Lung microvascular endothelial cell (primary cell): ENCODE measurements around the gene WRAP53. TPM values are rescaled to one million over a fixed set of nuclear protein-coding genes. Genes with fewer than 3 reads are reported as not detected.

Source experiments
- DNase-seq, 2 donors: peaks; one replicate each; pipeline versions ENCODE4 v3.0.0 to v3.0.0-alpha.2; 2010; ENCODE audit warnings: low read depth in 2 of 2
- total RNA-seq: library from RNA; depleted of rRNA; stranded (reverse); fragments of >200 nt; gene quantifications from 2 replicates; pipeline ENCODE4 v1.2.1, GENCODE V29; 2014

The WRAP53 gene
- total RNA-seq, 1 donor from 2014 or later: 6.9 TPM

GRCh38 chr17:7740481-7741001 lies 52.3 kb downstream of the WRAP53 start:
- DNase-seq: no peak

GRCh38 chr17:7742729-7743128 lies 54.5 kb downstream of the WRAP53 start:
- DNase-seq: no peak

- no peak for DNase-seq
Observed at GRCh38 chr17:7744416-7744815, 56.1 kb downstream of the WRAP53 start.

GRCh38 chr17:7745748-7746470 lies 57.6 kb downstream of the WRAP53 start:
- peak; percentile 56 to 92 for DNase-seq

GRCh38 chr17:7747635-7748071 lies 59.4 kb downstream of the WRAP53 start:
- no peak for DNase-seq

- DNase-seq: no peak
Observed at GRCh38 chr17:7748076-7748775, 59.9 kb downstream of the WRAP53 start.

- peak in 1 of 2 donors; percentile 36 for DNase-seq
Observed at GRCh38 chr17:7750321-7750821, 62.1 kb downstream of the WRAP53 start.

Other genes starting within 250 kb of the WRAP53 start
- gene FGF11, start 249.0 kb upstream of the WRAP53 start, total RNA-seq: 0.20 and 0.22 TPM in 2 replicates
- 8.1 and 9.2 TPM in 2 replicates for gene CHRNB1, start 243.4 kb upstream of the WRAP53 start, total RNA-seq
- 6.3 and 8.5 TPM in 2 replicates for gene ZBTB4, start 208.8 kb upstream of the WRAP53 start, total RNA-seq
- gene SLC35G6, start 207.0 kb upstream of the WRAP53 start, total RNA-seq: not detected in 2 replicates
- gene POLR2A, start 204.1 kb upstream of the WRAP53 start, total RNA-seq: 56.0 and 70.0 TPM in 2 replicates
- gene TNFSF12, start 139.4 kb upstream of the WRAP53 start, total RNA-seq: 4.4 and 4.8 TPM in 2 replicates
- gene TNFSF13, start 129.7 kb upstream of the WRAP53 start, total RNA-seq: 0.20 and 0.65 TPM in 2 replicates
- 52.3 and 81.5 TPM in 2 replicates for gene SENP3, start 126.6 kb upstream of the WRAP53 start, total RNA-seq
- gene CD68, start 108.8 kb upstream of the WRAP53 start, total RNA-seq: 0.40 and 0.44 TPM in 2 replicates
- gene MPDU1, start 104.6 kb upstream of the WRAP53 start, total RNA-seq: 56.7 and 72.2 TPM in 2 replicates
- gene SOX15, start 98.4 kb upstream of the WRAP53 start, total RNA-seq: not detected in 2 replicates
- gene FXR2, start 73.6 kb upstream of the WRAP53 start, total RNA-seq: 25.9 and 36.3 TPM in 2 replicates
- 25.7 and 33.3 TPM in 2 replicates for gene SAT2, start 60.7 kb upstream of the WRAP53 start, total RNA-seq
- 0.20 and 0.22 TPM in 2 replicates for gene SHBG, start 58.3 kb upstream of the WRAP53 start, total RNA-seq
- not detected in 2 replicates for gene ATP1B2, start 37.6 kb upstream of the WRAP53 start, total RNA-seq
- gene TP53, start 987 bp upstream of the WRAP53 start, total RNA-seq: 27.8 and 37.0 TPM in 2 replicates
- 0.20 and 0.22 TPM in 2 replicates for gene EFNB3, start 16.7 kb downstream of the WRAP53 start, total RNA-seq
- gene DNAH2, start 29.3 kb downstream of the WRAP53 start, total RNA-seq: under 0.01 and 0.20 TPM in 2 replicates
- gene KDM6B, start 145.7 kb downstream of the WRAP53 start, total RNA-seq: 1.3 and 1.8 TPM in 2 replicates
- gene TMEM88, start 166.6 kb downstream of the WRAP53 start, total RNA-seq: 7.1 and 22.7 TPM in 2 replicates
- gene NAA38, start 169.1 kb downstream of the WRAP53 start, total RNA-seq: 152 and 178 TPM in 2 replicates
- 4.6 and 5.6 TPM in 2 replicates for gene CYB5D1, start 169.5 kb downstream of the WRAP53 start, total RNA-seq
- gene CHD3, start 200.3 kb downstream of the WRAP53 start, total RNA-seq: 58.0 and 58.7 TPM in 2 replicates
- gene RNF227, start 227.8 kb downstream of the WRAP53 start, total RNA-seq: 0.44 and 0.79 TPM in 2 replicates
- 0.22 and 0.40 TPM in 2 replicates for gene KCNAB3, start 241.4 kb downstream of the WRAP53 start, total RNA-seq
- gene TRAPPC1, start 243.5 kb downstream of the WRAP53 start, total RNA-seq: 48.8 and 54.7 TPM in 2 replicates
- gene CNTROB, start 243.7 kb downstream of the WRAP53 start, total RNA-seq: 10.5 and 11.9 TPM in 2 replicates